Measurements from ENCODE around the gene HMGXB4. TPM values are rescaled to one million over a fixed set of nuclear protein-coding genes. Genes with fewer than 3 reads are reported as not detected.

Gene HMGXB4
- total and polyA plus RNA-seq, 2 of the 13 experiments (the other 11 are each of a cell fraction or from before 2014, with no cell fraction given): 13.9 to 16.3 TPM

GRCh38 chr22:35257321-35258190, at the start of gene HMGXB4 (continued):
- TF ChIP-seq ZFP91 (CRISPR knock-in tag; IDR thresholded peaks at IDR 0.05; ENCODE audit: borderline replicate concordance): peak; percentile 86; the same call in 1 of the 2 replicates
- TF ChIP-seq YEATS2 (CRISPR knock-in tag; IDR thresholded peaks at IDR 0.05; ENCODE audit: borderline replicate concordance): peak; percentile 68; the same call in 1 of the 2 replicates
- TF ChIP-seq KDM3A (CRISPR knock-in tag; IDR thresholded peaks at IDR 0.05; ENCODE audit: low read depth): peak; percentile 55
- TF ChIP-seq REPIN1 (CRISPR knock-in tag; IDR thresholded peaks at IDR 0.05; ENCODE audit: borderline replicate concordance, low read depth): no peak
- peak; percentile 46; the same call in 1 of the 2 replicates for TF ChIP-seq CHD2 (IDR thresholded peaks at IDR 0.05; ENCODE audit: low read depth, low read length)
- TF ChIP-seq LBX2 (CRISPR knock-in tag; IDR thresholded peaks at IDR 0.05; ENCODE audit: borderline replicate concordance): no peak
- peak; percentile 63; the same call in 1 of the 2 replicates for TF ChIP-seq BATF2 (CRISPR knock-in tag; IDR thresholded peaks at IDR 0.05)
- TF ChIP-seq MZF1 (CRISPR knock-in tag; IDR thresholded peaks at IDR 0.05; ENCODE audit: borderline replicate concordance): no peak
- no peak for TF ChIP-seq TEAD2 (CRISPR knock-in tag; IDR thresholded peaks at IDR 0.05)
- TF ChIP-seq MAFF (IDR thresholded peaks at IDR 0.05; ENCODE audit: low read depth, low read length): no peak
- peak; percentile 95; the same call in 1 of the 2 replicates for TF ChIP-seq GLI4 (CRISPR knock-in tag; IDR thresholded peaks at IDR 0.05; ENCODE audit: borderline replicate concordance)
- peak; percentile 76; the same call in 1 of the 2 replicates for TF ChIP-seq ZBTB43 (CRISPR knock-in tag; conservative IDR thresholded peaks at IDR 0.05)
- peak; percentile 20; the same call in 1 of the 2 replicates for TF ChIP-seq GATA4 (IDR thresholded peaks at IDR 0.05; ENCODE audit: borderline replicate concordance, low read depth)
- peak; percentile 80 for TF ChIP-seq ZNF607 (CRISPR knock-in tag; IDR thresholded peaks at IDR 0.05; ENCODE audit: borderline replicate concordance)
- TF ChIP-seq MAZ (IDR thresholded peaks at IDR 0.05; ENCODE audit: borderline replicate concordance, low read depth, low read length): peak; percentile 92
- peak; percentile 73 for TF ChIP-seq MAZ (CRISPR knock-in tag; IDR thresholded peaks at IDR 0.05; ENCODE audit: low read depth)
- TF ChIP-seq HNF4G (IDR thresholded peaks at IDR 0.05; ENCODE audit: borderline replicate concordance, low read depth, low read length): no peak
- peak; percentile 51; the same call in 1 of the 2 replicates for TF ChIP-seq HNF4G (CRISPR knock-in tag; IDR thresholded peaks at IDR 0.05; ENCODE audit: borderline replicate concordance, low read depth)
- peak; percentile 79; the same call in 1 of the 2 replicates for TF ChIP-seq ZNF639 (CRISPR knock-in tag; conservative IDR thresholded peaks at IDR 0.05)
- TF ChIP-seq ZNF382 (CRISPR knock-in tag; IDR thresholded peaks at IDR 0.05; ENCODE audit: borderline replicate concordance): peak; percentile 54; the same call in 1 of the 2 replicates
- TF ChIP-seq IRF1 (CRISPR knock-in tag; IDR thresholded peaks at IDR 0.05; ENCODE audit: low read depth): 0 out of 2 replicates have a peak, but pooled peaks have one; percentile 55

Data from HepG2 (cell line).